WTC11 (cell line): ENCODE results near the gene MGST1.

Experiments
- CREB1 ChIP-seq: sonication (generic); formaldehyde crosslinking; IDR thresholded peaks from 2 replicates; pipeline ENCODE4 v1.8.0; 2023; ENCODE audit warnings: mild to moderate bottlenecking, missing genetic modification reagents
- ZNF416 ChIP-seq: fragments of 250-450 bp; sonication (Bioruptor Pico); IDR thresholded peaks from 2 replicates; pipeline ENCODE4 v1.9.0; 2021; ENCODE audit warnings: mild to moderate bottlenecking, inconsistent platforms
- TF ChIP-seq, protein P1 (sequence below): fragments of 200-600 bp; IDR thresholded peaks from 2 replicates; pipeline ENCODE4 v1.8.0; 2022; ENCODE audit warnings: antibody characterized with exemption

DNA sequence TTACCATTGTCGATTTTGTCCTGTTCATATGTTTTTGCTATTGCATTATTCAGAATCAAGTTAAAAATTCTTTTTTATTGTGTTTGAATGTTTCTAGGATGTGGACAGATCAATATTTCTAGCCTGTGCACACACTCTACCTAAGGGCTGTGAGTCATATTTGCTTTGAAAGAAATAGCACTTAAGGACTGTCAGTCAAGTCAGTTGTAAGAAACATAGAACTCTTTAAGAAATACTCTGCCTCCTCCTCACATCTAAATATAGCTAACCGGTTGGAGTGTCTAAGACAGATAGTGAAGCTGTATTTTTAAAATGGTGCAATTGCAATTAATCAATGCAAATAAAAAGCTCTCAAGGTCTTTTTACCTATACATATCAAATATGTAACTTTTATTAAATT lies 17.9 kb upstream of the MGST1 start:
- TF ChIP-seq ZNF416 (CRISPR knock-in tag) (no peak), CREB1 (CRISPR knock-in tag) (no peak)
- TF ChIP-seq, protein P1, sequence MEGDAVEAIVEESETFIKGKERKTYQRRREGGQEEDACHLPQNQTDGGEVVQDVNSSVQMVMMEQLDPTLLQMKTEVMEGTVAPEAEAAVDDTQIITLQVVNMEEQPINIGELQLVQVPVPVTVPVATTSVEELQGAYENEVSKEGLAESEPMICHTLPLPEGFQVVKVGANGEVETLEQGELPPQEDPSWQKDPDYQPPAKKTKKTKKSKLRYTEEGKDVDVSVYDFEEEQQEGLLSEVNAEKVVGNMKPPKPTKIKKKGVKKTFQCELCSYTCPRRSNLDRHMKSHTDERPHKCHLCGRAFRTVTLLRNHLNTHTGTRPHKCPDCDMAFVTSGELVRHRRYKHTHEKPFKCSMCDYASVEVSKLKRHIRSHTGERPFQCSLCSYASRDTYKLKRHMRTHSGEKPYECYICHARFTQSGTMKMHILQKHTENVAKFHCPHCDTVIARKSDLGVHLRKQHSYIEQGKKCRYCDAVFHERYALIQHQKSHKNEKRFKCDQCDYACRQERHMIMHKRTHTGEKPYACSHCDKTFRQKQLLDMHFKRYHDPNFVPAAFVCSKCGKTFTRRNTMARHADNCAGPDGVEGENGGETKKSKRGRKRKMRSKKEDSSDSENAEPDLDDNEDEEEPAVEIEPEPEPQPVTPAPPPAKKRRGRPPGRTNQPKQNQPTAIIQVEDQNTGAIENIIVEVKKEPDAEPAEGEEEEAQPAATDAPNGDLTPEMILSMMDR = no peak
